H1 (cell line): ENCODE measurements around the gene FREM1. TPM values are rescaled to one million over a fixed set of nuclear protein-coding genes. Genes with fewer than 3 reads are reported as not detected.

Source experiments
- CTCF ChIA-PET: fragments of 300-600 bp; sonication (Branson Sonifier 250); formaldehyde crosslinking; loops from one replicate; lab custom pipeline; 2021; ENCODE audit not compliant: partially characterized antibody; lab: Charles Lee
- POLR2A ChIA-PET: fragments of 300-600 bp; sonication (Branson Sonifier 250); formaldehyde crosslinking; loops from one replicate; lab custom pipeline; 2021; ENCODE audit warnings: inconsistent platforms; ENCODE audit not compliant: partially characterized antibody; lab: Charles Lee
- DNase-seq, 2 experiments: peaks; one replicate each; pipeline versions ENCODE4 v3.0.0 to v3.0.0-alpha.2; 2010 to 2022; ENCODE audit warnings: low spot score in 2 of 2, low read depth in 1 of 2, mixed read lengths in 1 of 2
- FAIRE-seq: peaks from 2 replicates; lab custom pipeline; 2011; peaks lifted over from hg19 to GRCh38; lab: Jason Lieb, UNC
- H2AFZ ChIP-seq: 2 replicates; pipeline ENCODE4 v1.8.1; 2012; ENCODE audit warnings: low read length, inconsistent platforms
- H2AK5ac ChIP-seq: 2 replicates; pipeline ENCODE4 v1.6.1; 2013; ENCODE audit warnings: low read depth, low read length
- H2BK120ac ChIP-seq: replicated peaks from 2 replicates; pipeline ENCODE3; 2013; ENCODE audit warnings: low read depth, low read length, inconsistent platforms
- H2BK12ac ChIP-seq: 2 replicates; pipeline ENCODE4 v1.6.1; 2013; ENCODE audit warnings: low read depth, low read length
- H2BK15ac ChIP-seq: 2 replicates; pipeline ENCODE4 v1.6.1; 2013; ENCODE audit warnings: low read length
- H2BK20ac ChIP-seq: 2 replicates; pipeline ENCODE4 v1.6.1; 2013; ENCODE audit warnings: low read length
- H2BK5ac ChIP-seq: 2 replicates; pipeline ENCODE4 v1.6.1; 2013; ENCODE audit warnings: low read depth, low read length
- H3K14ac ChIP-seq: 2 replicates; pipeline ENCODE4 v1.6.1; 2013; ENCODE audit warnings: inconsistent platforms; ENCODE audit not compliant: insufficient read length
- H3K18ac ChIP-seq: 2 replicates; pipeline ENCODE4 v1.6.1; 2013; ENCODE audit warnings: low read length; ENCODE audit errors: extremely low read depth
- H3K23ac ChIP-seq: 2 replicates; pipeline ENCODE4 v1.6.1; 2013; ENCODE audit warnings: inconsistent platforms; ENCODE audit not compliant: insufficient read length
- H3K23me2 ChIP-seq: 2 replicates; pipeline ENCODE4 v1.6.1; 2013; ENCODE audit warnings: low read depth, low read length
- H3K27ac ChIP-seq: 2 replicates; pipeline ENCODE4 v1.6.1; 2011; ENCODE audit warnings: low read depth, low read length, inconsistent platforms
- H3K27me3 ChIP-seq, 4 experiments: replicated peaks in 1 of 4; 1 replicate in 1 of 4; 2 replicates in 3 of 4; pipeline versions ENCODE4 v1.6.1 to v1.8.1; 2011 to 2013; ENCODE audit warnings: low read length in 3 of 4, mild to moderate bottlenecking in 3 of 4, inconsistent platforms in 2 of 4, mixed read lengths in 2 of 4, moderate library complexity in 1 of 4; ENCODE audit not compliant: control insufficient read depth in 3 of 4, insufficient read depth in 3 of 4; ENCODE audit errors: extremely low read depth in 1 of 4
- H3K36me3 ChIP-seq, 4 experiments: 2 replicates each; pipeline versions ENCODE4 v1.6.1 to v1.8.1; 2011 to 2013; ENCODE audit warnings: mild to moderate bottlenecking in 4 of 4, low read length in 3 of 4, moderate library complexity in 2 of 4, control low read depth in 1 of 4, inconsistent platforms in 1 of 4; ENCODE audit not compliant: insufficient read depth in 4 of 4, control insufficient read depth in 2 of 4
- H3K4ac ChIP-seq: replicated peaks from 2 replicates; pipeline ENCODE3; 2013; ENCODE audit warnings: low read length, low read depth, mixed read lengths, inconsistent platforms; ENCODE audit not compliant: insufficient read length
- H3K4me1 ChIP-seq, 4 experiments: replicated peaks in 1 of 4; 1 replicate in 1 of 4; 2 replicates in 3 of 4; pipeline versions ENCODE4 v1.6.1 to v1.8.1; 2011 to 2013; ENCODE audit warnings: low read length in 3 of 4, inconsistent platforms in 2 of 4, mixed read lengths in 1 of 4; ENCODE audit not compliant: insufficient read depth in 4 of 4, control insufficient read depth in 3 of 4
- H3K4me2 ChIP-seq, 2 experiments: 2 replicates each; pipeline versions ENCODE4 v1.6.1 to v1.8.1; 2011 to 2013; ENCODE audit warnings: low read depth in 2 of 2, low read length in 2 of 2, control low read depth in 1 of 2, inconsistent platforms in 1 of 2, mild to moderate bottlenecking in 1 of 2; ENCODE audit not compliant: insufficient read depth in 1 of 2
- H3K4me3 ChIP-seq, 4 experiments: fragments of 200-600, 300-600 bp in 1 of 4; sonication (generic), shearing (Covaris generic), sonication (Bioruptor Twin) in 1 of 4; 2 replicates each; pipeline versions ENCODE4 v1.5.1 to v1.8.1; 2011 to 2016; ENCODE audit warnings: low read length in 4 of 4, low read depth in 3 of 4, control low read depth in 2 of 4, inconsistent platforms in 2 of 4, mild to moderate bottlenecking in 2 of 4, mixed read lengths in 1 of 4, moderate library complexity in 1 of 4; ENCODE audit not compliant: insufficient read depth in 2 of 4; ENCODE audit errors: extremely low read depth in 1 of 4
- H3K56ac ChIP-seq: replicated peaks from 2 replicates; pipeline ENCODE3; 2013; ENCODE audit warnings: low read depth, mild to moderate bottlenecking, mixed read lengths, low read length, inconsistent platforms; ENCODE audit not compliant: insufficient read length
- H3K79me1 ChIP-seq: 2 replicates; pipeline ENCODE4 v1.6.1; 2013; ENCODE audit warnings: low read depth, low read length, control low read depth
- H3K79me2 ChIP-seq, 2 experiments: 2 replicates each; pipeline versions ENCODE4 v1.6.1 to v1.8.1; 2012 to 2013; ENCODE audit warnings: low read length in 2 of 2, mild to moderate bottlenecking in 2 of 2, inconsistent platforms in 1 of 2; ENCODE audit not compliant: insufficient read depth in 2 of 2, control insufficient read depth in 1 of 2
- H3K9ac ChIP-seq, 4 experiments: replicated peaks in 1 of 4; 1 replicate in 1 of 4; 2 replicates in 3 of 4; pipeline versions ENCODE4 v1.6.1 to v1.8.1; 2011 to 2013; ENCODE audit warnings: low read depth in 3 of 4, low read length in 3 of 4, control low read depth in 2 of 4, mild to moderate bottlenecking in 2 of 4, moderate library complexity in 2 of 4, inconsistent platforms in 1 of 4; ENCODE audit errors: extremely low read depth in 1 of 4
- H3K9me3 ChIP-seq, 2 experiments: 2 replicates each; pipeline versions ENCODE4 v1.6.1 to v1.8.1; 2012 to 2013; ENCODE audit warnings: mild to moderate bottlenecking in 2 of 2, moderate library complexity in 2 of 2, control low read depth in 1 of 2, inconsistent platforms in 1 of 2, low read depth in 1 of 2, low read length in 1 of 2, mixed read lengths in 1 of 2; ENCODE audit not compliant: insufficient read depth in 2 of 2
- H4K20me1 ChIP-seq, 2 experiments: replicated peaks in 1 of 2; 2 replicates each; pipeline versions ENCODE3 to v1.8.1; 2011 to 2013; ENCODE audit warnings: inconsistent platforms in 2 of 2, low read length in 2 of 2, mild to moderate bottlenecking in 1 of 2; ENCODE audit not compliant: insufficient read depth in 2 of 2, control insufficient read depth in 1 of 2
- H4K5ac ChIP-seq: 2 replicates; pipeline ENCODE4 v1.6.1; 2013; ENCODE audit warnings: low read length, low read depth, mixed read lengths, inconsistent platforms; ENCODE audit not compliant: insufficient read length
- H4K8ac ChIP-seq: 2 replicates; pipeline ENCODE4 v1.8.0; 2013; ENCODE audit warnings: mild to moderate bottlenecking, moderate library complexity, low read length, inconsistent platforms; ENCODE audit not compliant: insufficient read depth; ENCODE audit errors: extremely low read depth
- H4K91ac ChIP-seq: replicated peaks from 2 replicates; pipeline ENCODE3; 2013; ENCODE audit warnings: low read length, mixed read lengths, inconsistent platforms; ENCODE audit not compliant: insufficient read length
- KDM4A ChIP-seq: IDR thresholded peaks from one replicate; pipeline ENCODE4 v1.7.1; 2012; ENCODE audit warnings: low read depth, mild to moderate bottlenecking, moderate library complexity, low read length, inconsistent platforms; ENCODE audit not compliant: severe bottlenecking
- polyA plus RNA-seq, 7 experiments: library from polyadenylated mRNA; depleted of rRNA in 3 of 7; stranded (reverse) in 5 of 7; unstranded in 2 of 7; fragments of >200 nt in 5 of 7; fragments of 200-250 nt in 2 of 7; gene quantifications; 1 replicate in 5 of 7; 2 replicates in 1 of 7; 4 replicates in 1 of 7; pipeline versions ENCODE4 v1.2.1 to v1.2.3, GENCODE V29; 2011 to 2013; ENCODE audit warnings: missing spikeins in 2 of 7, mixed read lengths in 2 of 7
- small RNA-seq: library from polyadenylated mRNA; stranded (forward); fragments of <200 nt; extraction: miRNeasy Mini kit (QIAGEN cat#:217004); gene quantifications from one replicate; pipeline ENCODE3, GENCODE V24; 2013; ENCODE audit not compliant: insufficient read depth
- total RNA-seq: library from RNA; stranded (reverse); fragmentation: NEBNext Ultra II Directional; extraction: Animal tissue kit (Norgen Biotek cat#: 25700); gene quantifications from 2 replicates; pipeline ENCODE4 v1.2.1, GENCODE V29; 2021

The FREM1 gene
- total and polyA plus RNA-seq, 2 of the 8 experiments (the other 6 are each of a cell fraction or from before 2014, with no cell fraction given), result 2.6 to 3.1 TPM

- Histone ChIP-seq H3K56ac (no peak overlapping the region), H2BK20ac (no peak overlapping the region), H3K27ac (no peak overlapping the region), H3K23me2 (no peaks in the 10 kb centered on the region), H3K4me1 (no peaks in the 10 kb centered on the region), H2BK120ac (no peak overlapping the region), H3K9me3 (no peaks in the 10 kb centered on the region), H3K23ac (no peak overlapping the region), H3K9ac (no peak overlapping the region), H3K4me2 (no peak overlapping the region), H3K36me3 (peaks cover 0 to 12% (median 6%) of the 10 kb centered on the region in 4 experiments; a peak in 3 of 8 replicates), H2BK12ac (no peak overlapping the region), H3K79me2 (peaks cover 0 to 8% of the 10 kb centered on the region in 2 experiments; a peak in 2 of 4 replicates), H4K8ac (no peak overlapping the region), H2BK15ac (no peak overlapping the region), H4K5ac (no peak overlapping the region), H3K4ac (no peak overlapping the region), H3K27me3 (no peaks in the 10 kb centered on the region), H4K91ac (no peak overlapping the region), H2AK5ac (no peak overlapping the region), H4K20me1 (no peaks in the 10 kb centered on the region), H3K14ac (no peak overlapping the region), H3K79me1 (no peaks in the 10 kb centered on the region)
- FAIRE-seq, result no peak
- CTCF ChIA-PET, result interaction anchor here (1.8 kb wide), 1 partner anchor 25 kb away, joined by 7 read pairs; no protein-coding TSS in a partner anchor
- DNase-seq, result no peak
- no peak for TF ChIP-seq KDM4A
- TF ChIP-seq, all 59 proteins: peak for 0
- H2BK5ac ChIP-seq, result no peak overlapping the region
- no peak overlapping the region for H3K18ac ChIP-seq
- POLR2A ChIA-PET, result no interaction called here
- H3K4me3 ChIP-seq, result no peak overlapping the region
- no peak overlapping the region for H2AFZ ChIP-seq
Measured at GRCh38 chr9:14686168-14686567, 224.1 kb downstream of the FREM1 start.

Small RNAs within 50 kb of the gene (small RNA-seq; reads per million reads assigned to genes)
- gene RNU6-1260P, result not detected

Other genes with a start within 250 kb of the FREM1 start
- gene ZDHHC21, start 217.0 kb downstream of the FREM1 start, total RNA-seq, result 4.8 and 6.0 TPM in 2 replicates
- 1.3 and 1.9 TPM in 2 replicates for gene ZDHHC21, start 217.0 kb downstream of the FREM1 start, polyA plus RNA-seq (2011; rRNA removed)
- gene CER1, start 187.7 kb downstream of the FREM1 start, total RNA-seq, result 2.2 and 3.4 TPM in 2 replicates
- gene CER1, start 187.7 kb downstream of the FREM1 start, polyA plus RNA-seq (2011; rRNA removed), result 0.26 and 0.28 TPM in 2 replicates